ENCODE results near the gene F5.
A peak's percentile ranks its signal among the peaks of the same experiment; 100 is the strongest.

The F5 gene

DNA sequence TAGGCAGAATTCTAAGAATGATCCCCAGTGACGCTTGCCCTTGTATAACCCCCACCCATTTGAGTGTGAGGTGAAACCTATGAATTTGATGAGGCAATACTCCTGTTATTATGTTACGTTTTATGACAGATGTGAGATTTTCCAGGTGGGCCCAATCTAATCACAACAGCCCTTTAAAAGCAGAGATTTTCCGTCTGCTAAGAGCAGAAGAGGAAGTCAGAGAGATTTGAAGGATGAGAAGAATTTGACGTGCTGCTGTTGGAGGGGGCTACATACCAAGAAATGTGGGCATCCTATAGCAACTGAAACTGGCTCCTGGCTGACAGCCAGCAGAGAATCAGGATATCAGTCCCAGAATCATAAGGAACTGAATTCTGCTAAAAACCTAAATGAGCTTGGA, 98.1 kb downstream of the F5 start:
- Histone ChIP-seq H3K4me3 (ENCODE audit: low read depth, low read length) (no peak overlapping the region), H3K9ac (no peak overlapping the region)
- TF ChIP-seq, protein P1, sequence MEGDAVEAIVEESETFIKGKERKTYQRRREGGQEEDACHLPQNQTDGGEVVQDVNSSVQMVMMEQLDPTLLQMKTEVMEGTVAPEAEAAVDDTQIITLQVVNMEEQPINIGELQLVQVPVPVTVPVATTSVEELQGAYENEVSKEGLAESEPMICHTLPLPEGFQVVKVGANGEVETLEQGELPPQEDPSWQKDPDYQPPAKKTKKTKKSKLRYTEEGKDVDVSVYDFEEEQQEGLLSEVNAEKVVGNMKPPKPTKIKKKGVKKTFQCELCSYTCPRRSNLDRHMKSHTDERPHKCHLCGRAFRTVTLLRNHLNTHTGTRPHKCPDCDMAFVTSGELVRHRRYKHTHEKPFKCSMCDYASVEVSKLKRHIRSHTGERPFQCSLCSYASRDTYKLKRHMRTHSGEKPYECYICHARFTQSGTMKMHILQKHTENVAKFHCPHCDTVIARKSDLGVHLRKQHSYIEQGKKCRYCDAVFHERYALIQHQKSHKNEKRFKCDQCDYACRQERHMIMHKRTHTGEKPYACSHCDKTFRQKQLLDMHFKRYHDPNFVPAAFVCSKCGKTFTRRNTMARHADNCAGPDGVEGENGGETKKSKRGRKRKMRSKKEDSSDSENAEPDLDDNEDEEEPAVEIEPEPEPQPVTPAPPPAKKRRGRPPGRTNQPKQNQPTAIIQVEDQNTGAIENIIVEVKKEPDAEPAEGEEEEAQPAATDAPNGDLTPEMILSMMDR (IDR thresholded peaks at IDR 0.05) = no peak

DNA sequence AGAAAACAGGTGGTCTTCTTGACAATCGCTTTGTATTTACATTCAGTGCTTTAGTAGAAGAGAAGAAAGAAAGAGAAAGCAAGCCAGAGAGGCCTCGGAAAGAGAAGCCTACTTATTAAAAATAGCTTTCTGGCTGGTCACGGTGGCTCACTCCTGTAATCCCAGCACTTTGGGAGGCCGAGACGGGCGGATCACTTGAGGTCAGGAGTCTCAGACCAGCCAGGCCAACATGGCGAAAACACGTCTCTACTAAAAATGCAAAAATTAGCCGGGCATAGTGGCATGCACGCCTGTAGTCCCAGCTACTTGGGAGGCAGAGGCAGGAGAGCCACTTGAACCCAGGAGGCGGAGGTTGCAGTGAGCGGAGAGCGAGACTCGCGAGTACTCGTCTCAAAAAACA, 98.7 kb downstream of the F5 start:
- no peaks in the 10 kb centered on the region for H3K9me3 ChIP-seq (ENCODE audit: control insufficient read depth, low read length)
- no peak overlapping the region for H2AFZ ChIP-seq
- H3K27me3 ChIP-seq (ENCODE audit: control insufficient read depth, insufficient read depth, low read length) = no peaks in the 10 kb centered on the region
- peaks cover 3% of the 10 kb centered on the region for H3K4me1 ChIP-seq
- no peak overlapping the region for H3K27ac ChIP-seq
- H3K4me3 ChIP-seq (ENCODE audit: low read depth, low read length) = no peak overlapping the region
- H3K36me3 ChIP-seq (ENCODE audit: control insufficient read depth, insufficient read depth, low read length) = no peaks in the 10 kb centered on the region
- H3K4me2 ChIP-seq (ENCODE audit: low read length) = no peak overlapping the region
- TF ChIP-seq, protein P1 (IDR thresholded peaks at IDR 0.05) = no peak
- no peak overlapping the region for H3K9ac ChIP-seq
- peaks cover under 1% of the 10 kb centered on the region for H3K79me2 ChIP-seq

More for the DNA sequence above, 98.1 kb downstream of the F5 start:
- H2AFZ ChIP-seq = no peak overlapping the region
- H3K4me2 ChIP-seq (ENCODE audit: low read length) = no peak overlapping the region
- no peaks in the 10 kb centered on the region for H3K36me3 ChIP-seq (ENCODE audit: control insufficient read depth, insufficient read depth, low read length)
- no peaks in the 10 kb centered on the region for H3K27me3 ChIP-seq (ENCODE audit: control insufficient read depth, insufficient read depth, low read length)
- no peak overlapping the region for H3K27ac ChIP-seq
- no peaks in the 10 kb centered on the region for H3K79me2 ChIP-seq
- H3K4me1 ChIP-seq = peaks cover 3% of the 10 kb centered on the region
- no peaks in the 10 kb centered on the region for H3K9me3 ChIP-seq (ENCODE audit: control insufficient read depth, low read length)

DNA sequence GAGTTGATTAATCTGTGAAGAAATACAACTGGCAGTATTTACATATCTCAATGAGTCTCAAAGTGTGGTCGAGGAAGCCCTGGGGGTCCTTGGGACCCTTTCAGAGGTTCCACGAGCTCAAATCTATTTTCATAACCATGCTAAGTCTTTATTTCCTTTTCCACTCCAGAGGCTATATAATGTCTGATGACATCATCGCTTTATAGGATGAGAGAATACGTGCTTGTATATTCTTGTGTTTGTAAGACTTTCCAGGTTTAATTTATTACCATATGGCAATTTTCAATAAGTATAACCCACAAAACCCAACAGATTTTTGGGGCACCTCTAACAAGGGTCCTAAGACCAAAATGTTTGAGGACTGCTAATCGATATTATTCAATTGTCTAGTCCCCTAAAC, 99.1 kb downstream of the F5 start:
- Histone ChIP-seq H3K27me3 (ENCODE audit: control insufficient read depth, insufficient read depth, low read length) (no peaks in the 10 kb centered on the region), H3K79me2 (peaks cover 4% of the 10 kb centered on the region), H3K9ac (no peak overlapping the region), H2AFZ (peak overlapping the region; percentile 80), H3K4me1 (peaks cover 3% of the 10 kb centered on the region), H3K27ac (peak overlapping the region; percentile 97), H3K4me3 (ENCODE audit: low read depth, low read length) (peak overlapping the region; percentile 90), H3K9me3 (ENCODE audit: control insufficient read depth, low read length) (no peaks in the 10 kb centered on the region), H3K36me3 (ENCODE audit: control insufficient read depth, insufficient read depth, low read length) (no peaks in the 10 kb centered on the region), H3K4me2 (ENCODE audit: low read length) (peak overlapping the region; percentile 66)
- TF ChIP-seq, protein P1 (IDR thresholded peaks at IDR 0.05) = no peak

DNA sequence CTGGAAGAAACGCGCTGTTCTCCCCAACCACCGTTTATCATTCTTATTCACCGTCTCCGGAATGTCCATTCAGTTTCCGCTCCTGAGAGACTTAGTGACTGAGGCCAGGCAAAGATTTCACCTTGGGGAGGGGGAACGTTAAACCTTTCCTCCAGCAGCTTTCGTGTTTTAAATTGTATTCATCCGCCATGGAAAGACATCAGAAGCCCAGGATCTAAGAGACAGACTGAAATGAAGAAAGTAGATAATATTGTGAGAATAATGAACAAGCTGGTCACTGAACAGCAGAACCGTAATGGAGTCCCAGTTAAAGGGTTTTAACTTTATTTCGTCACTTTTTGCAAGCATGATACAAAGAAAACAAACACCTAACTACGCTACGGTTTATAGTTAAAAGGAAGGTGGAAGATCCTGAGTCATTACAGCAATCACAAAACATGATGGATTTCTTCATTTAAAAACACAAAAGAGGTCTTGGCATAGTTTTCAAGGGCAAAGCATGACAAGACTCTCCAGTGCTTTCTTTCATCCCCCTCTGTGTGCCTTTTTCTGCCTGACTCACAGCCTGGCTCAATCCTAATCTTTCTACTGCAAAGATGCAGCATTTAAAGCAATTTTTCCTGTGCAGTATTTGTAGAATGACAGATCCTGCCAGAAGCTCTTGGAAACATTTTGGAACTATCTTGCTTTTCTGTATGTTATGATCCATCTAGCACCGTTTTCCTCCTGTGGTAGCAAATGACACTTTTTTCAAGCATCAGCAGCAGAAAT, 99.8 kb downstream of the F5 start:
- H3K27me3 ChIP-seq (ENCODE audit: control insufficient read depth, insufficient read depth, low read length) = no peaks in the 10 kb centered on the region
- H3K4me3 ChIP-seq (ENCODE audit: low read depth, low read length) = peak overlapping the region; percentile 90
- H3K27ac ChIP-seq = peak overlapping the region; percentile 97
- H2AFZ ChIP-seq = peak overlapping the region; percentile 80
- peaks cover 3% of the 10 kb centered on the region for H3K4me1 ChIP-seq
- H3K9ac ChIP-seq = no peak overlapping the region
- H3K4me2 ChIP-seq (ENCODE audit: low read length) = peak overlapping the region; percentile 66
- peaks cover 4% of the 10 kb centered on the region for H3K79me2 ChIP-seq
- H3K36me3 ChIP-seq (ENCODE audit: control insufficient read depth, insufficient read depth, low read length) = no peaks in the 10 kb centered on the region
- no peaks in the 10 kb centered on the region for H3K9me3 ChIP-seq (ENCODE audit: control insufficient read depth, low read length)
- TF ChIP-seq, protein P1 (IDR thresholded peaks at IDR 0.05) = no peak
